ENCODE results near the gene UGGT2. TPM values are rescaled to one million over a fixed set of nuclear protein-coding genes. Genes with fewer than 3 reads are reported as not detected.

Gene UGGT2
- total RNA-seq, 2 experiments from 2014 or later = 0.26 TPM; not detected in 1

- intact Hi-C loops (cut with micrococcal nuclease) = no loop called here
- no peak for DNase-seq
- Mint-ChIP-seq H3K9me3 (no peaks in the 10 kb centered on the region), H3K4me3 (no peak overlapping the region), H3K27me3 (no peaks in the 10 kb centered on the region), H3K4me1 (ENCODE audit: low read depth) (no peaks in the 10 kb centered on the region), H3K36me3 (no peaks in the 10 kb centered on the region), H3K27ac (no peak overlapping the region)
- ChIA-PET CTCF (no interaction called here), POLR2A (no interaction called here)
These were observed 146.2 kb downstream of the UGGT2 start for GRCh38 chr13:95906999-95907398.

GRCh38 chr13:95903569-95903968 is 149.6 kb downstream of the UGGT2 start:
- POLR2A ChIA-PET = no interaction called here

GRCh38 chr13:95902741-95903140 is 150.5 kb downstream of the UGGT2 start:
- intact Hi-C loops (cut with micrococcal nuclease) = no loop called here

More at GRCh38 chr13:95903569-95903968, 149.6 kb downstream of the UGGT2 start:
- Mint-ChIP-seq H3K4me3 (no peak overlapping the region), H3K4me1 (ENCODE audit: low read depth) (no peaks in the 10 kb centered on the region), H3K36me3 (no peaks in the 10 kb centered on the region), H3K27me3 (peaks cover 2% of the 10 kb centered on the region), H3K27ac (no peak overlapping the region), H3K9me3 (no peaks in the 10 kb centered on the region)
- no peak for DNase-seq
- intact Hi-C loops (cut with micrococcal nuclease) = no loop called here
- CTCF ChIA-PET = no interaction called here

GRCh38 chr13:95898256-95898655 is 154.9 kb downstream of the UGGT2 start:
- H3K9me3 Mint-ChIP-seq = no peaks in the 10 kb centered on the region
- intact Hi-C loops (cut with micrococcal nuclease) = no loop called here
- DNase-seq = no peak
- POLR2A ChIA-PET = no interaction called here
- peaks cover 3% of the 10 kb centered on the region for H3K27me3 Mint-ChIP-seq
- H3K27ac Mint-ChIP-seq = no peak overlapping the region
- CTCF ChIA-PET = no interaction called here
- H3K36me3 Mint-ChIP-seq = no peaks in the 10 kb centered on the region
- H3K4me1 Mint-ChIP-seq (ENCODE audit: low read depth) = no peaks in the 10 kb centered on the region
- no peak overlapping the region for H3K4me3 Mint-ChIP-seq

More at GRCh38 chr13:95902741-95903140, 150.5 kb downstream of the UGGT2 start:
- Mint-ChIP-seq H3K4me1 (ENCODE audit: low read depth) (no peaks in the 10 kb centered on the region), H3K36me3 (no peaks in the 10 kb centered on the region), H3K27me3 (peaks cover 2% of the 10 kb centered on the region), H3K27ac (no peak overlapping the region), H3K4me3 (no peak overlapping the region), H3K9me3 (no peaks in the 10 kb centered on the region)
- DNase-seq = no peak
- POLR2A ChIA-PET = no interaction called here
- CTCF ChIA-PET = no interaction called here

GRCh38 chr13:95896301-95896700 is 156.9 kb downstream of the UGGT2 start:
- no peaks in the 10 kb centered on the region for H3K9me3 Mint-ChIP-seq
- no peak for DNase-seq
- H3K27ac Mint-ChIP-seq = no peak overlapping the region
- H3K27me3 Mint-ChIP-seq = peaks cover 1% of the 10 kb centered on the region
- H3K4me1 Mint-ChIP-seq (ENCODE audit: low read depth) = no peaks in the 10 kb centered on the region
- ChIA-PET POLR2A (no interaction called here), CTCF (no interaction called here)
- intact Hi-C loops (cut with micrococcal nuclease) = no loop called here
- H3K36me3 Mint-ChIP-seq = no peaks in the 10 kb centered on the region
- no peak overlapping the region for H3K4me3 Mint-ChIP-seq

- H3K9me3 Mint-ChIP-seq = no peaks in the 10 kb centered on the region
- H3K4me3 Mint-ChIP-seq = no peak overlapping the region
- intact Hi-C loops (cut with micrococcal nuclease) = no loop called here
- peaks cover 1% of the 10 kb centered on the region for H3K27me3 Mint-ChIP-seq
- POLR2A ChIA-PET = no interaction called here
- no peaks in the 10 kb centered on the region for H3K36me3 Mint-ChIP-seq
- no peak overlapping the region for H3K27ac Mint-ChIP-seq
- no peaks in the 10 kb centered on the region for H3K4me1 Mint-ChIP-seq (ENCODE audit: low read depth)
- CTCF ChIA-PET = no interaction called here
- no peak for DNase-seq
These were observed 159.3 kb downstream of the UGGT2 start for GRCh38 chr13:95893861-95894260.

GRCh38 chr13:95882121-95882520 is 171.1 kb downstream of the UGGT2 start:
- H3K36me3 Mint-ChIP-seq = no peaks in the 10 kb centered on the region
- ChIA-PET CTCF (no interaction called here), POLR2A (no interaction called here)
- H3K9me3 Mint-ChIP-seq = no peaks in the 10 kb centered on the region
- no peak for DNase-seq
- H3K27me3 Mint-ChIP-seq = peaks cover 6% of the 10 kb centered on the region
- H3K4me1 Mint-ChIP-seq (ENCODE audit: low read depth) = no peaks in the 10 kb centered on the region
- H3K27ac Mint-ChIP-seq = no peak overlapping the region
- intact Hi-C loops (cut with micrococcal nuclease) = no loop called here
- no peak overlapping the region for H3K4me3 Mint-ChIP-seq

GRCh38 chr13:95880331-95880730 is 172.9 kb downstream of the UGGT2 start:
- Mint-ChIP-seq H3K36me3 (no peaks in the 10 kb centered on the region), H3K4me3 (no peak overlapping the region), H3K27ac (no peak overlapping the region), H3K27me3 (peaks cover 6% of the 10 kb centered on the region), H3K4me1 (ENCODE audit: low read depth) (no peaks in the 10 kb centered on the region), H3K9me3 (no peaks in the 10 kb centered on the region)
- CTCF ChIA-PET = no interaction called here
- POLR2A ChIA-PET = no interaction called here
- DNase-seq = no peak
- intact Hi-C loops (cut with micrococcal nuclease) = no loop called here

GRCh38 chr13:95874286-95874685 is 178.9 kb downstream of the UGGT2 start:
- no peak overlapping the region for H3K27ac Mint-ChIP-seq
- DNase-seq = no peak
- intact Hi-C loops (cut with micrococcal nuclease) = no loop called here
- H3K4me3 Mint-ChIP-seq = no peak overlapping the region
- no peaks in the 10 kb centered on the region for H3K4me1 Mint-ChIP-seq (ENCODE audit: low read depth)
- no peaks in the 10 kb centered on the region for H3K36me3 Mint-ChIP-seq
- peaks cover 1% of the 10 kb centered on the region for H3K27me3 Mint-ChIP-seq
- H3K9me3 Mint-ChIP-seq = no peaks in the 10 kb centered on the region
- POLR2A ChIA-PET = no interaction called here
- CTCF ChIA-PET = no interaction called here

- no peak overlapping the region for H3K27ac Mint-ChIP-seq
- H3K4me3 Mint-ChIP-seq = no peak overlapping the region
- POLR2A ChIA-PET = no interaction called here
- H3K36me3 Mint-ChIP-seq = no peaks in the 10 kb centered on the region
- no peaks in the 10 kb centered on the region for H3K9me3 Mint-ChIP-seq
- peaks cover 1% of the 10 kb centered on the region for H3K27me3 Mint-ChIP-seq
- intact Hi-C loops (cut with micrococcal nuclease) = no loop called here
- CTCF ChIA-PET = no interaction called here
- DNase-seq = no peak
- H3K4me1 Mint-ChIP-seq (ENCODE audit: low read depth) = no peaks in the 10 kb centered on the region
These were observed 182.8 kb downstream of the UGGT2 start for GRCh38 chr13:95870421-95870820.

- CTCF ChIA-PET = no interaction called here
- Mint-ChIP-seq H3K4me3 (no peak overlapping the region), H3K4me1 (ENCODE audit: low read depth) (no peaks in the 10 kb centered on the region), H3K36me3 (no peaks in the 10 kb centered on the region), H3K27me3 (no peaks in the 10 kb centered on the region), H3K27ac (no peak overlapping the region), H3K9me3 (no peaks in the 10 kb centered on the region)
- no peak for DNase-seq
- POLR2A ChIA-PET = no interaction called here
- intact Hi-C loops (cut with micrococcal nuclease) = no loop called here
These were observed 188.1 kb downstream of the UGGT2 start for GRCh38 chr13:95865080-95865615.

- no peak overlapping the region for H3K27ac Mint-ChIP-seq
- no peak for DNase-seq
- H3K9me3 Mint-ChIP-seq = no peaks in the 10 kb centered on the region
- ChIA-PET POLR2A (no interaction called here), CTCF (no interaction called here)
- no peak overlapping the region for H3K4me3 Mint-ChIP-seq
- no peaks in the 10 kb centered on the region for H3K36me3 Mint-ChIP-seq
- intact Hi-C loops (cut with micrococcal nuclease) = no loop called here
- H3K4me1 Mint-ChIP-seq (ENCODE audit: low read depth) = no peaks in the 10 kb centered on the region
- peaks cover 2% of the 10 kb centered on the region for H3K27me3 Mint-ChIP-seq
These were observed 190.8 kb downstream of the UGGT2 start for GRCh38 chr13:95862408-95862807.

- H3K36me3 Mint-ChIP-seq = no peaks in the 10 kb centered on the region
- no peaks in the 10 kb centered on the region for H3K4me1 Mint-ChIP-seq (ENCODE audit: low read depth)
- H3K4me3 Mint-ChIP-seq = no peak overlapping the region
- DNase-seq = no peak
- intact Hi-C loops (cut with micrococcal nuclease) = no loop called here
- CTCF ChIA-PET = interaction anchor here (1.7 kb wide), 1 partner anchor 28 kb away, joined by 3 read pairs; no protein-coding TSS in a partner anchor
- peaks cover 3% of the 10 kb centered on the region for H3K27me3 Mint-ChIP-seq
- POLR2A ChIA-PET = no interaction called here
- H3K9me3 Mint-ChIP-seq = no peaks in the 10 kb centered on the region
- H3K27ac Mint-ChIP-seq = no peak overlapping the region
These were observed 191.9 kb downstream of the UGGT2 start for GRCh38 chr13:95861296-95861695.

Data from activated CD4-positive, alpha-beta memory T cell treated with anti-CD3 and anti-CD28 coated beads for 36 hours (primary cell).